ENCODE data around the gene TMEM260.

The TMEM260 gene

GRCh38 chr14:56686416-56686815 lies 106.8 kb downstream of the TMEM260 start:
- peak; percentile 18; the same call in 1 of the 2 replicates for TF ChIP-seq CTCF (IDR thresholded peaks at IDR 0.05)

- no peak for TF ChIP-seq CTCF (IDR thresholded peaks at IDR 0.05)
Observed at GRCh38 chr14:56687123-56687522, 107.5 kb downstream of the TMEM260 start.

GRCh38 chr14:56694609-56695008 lies 115.0 kb downstream of the TMEM260 start:
- TF ChIP-seq CTCF (IDR thresholded peaks at IDR 0.05) = no peak

Data from LNCAP (cell line).